ENCODE results near the gene SDHB. TPM values are rescaled to one million over a fixed set of nuclear protein-coding genes. Genes with fewer than 3 reads are reported as not detected.

Gene SDHB
- total RNA-seq, 1 experiment from 2014 or later: 212 TPM

GRCh38 chr1:17008208-17008855, 45.5 kb downstream of the SDHB start:
- ATAC-seq (no peak), DNase-seq (ENCODE audit: low read depth, low spot score) (no peak)
- BruUV-seq (replicated peaks): no TSS peak
- intact Hi-C loops (cut with micrococcal nuclease; ENCODE audit: unreplicated experiment): no loop called here
- H3K27me3 ChIP-seq (ENCODE audit: control insufficient read depth, insufficient read depth, low read length): no peaks in the 10 kb centered on the region
- H3K36me3 ChIP-seq (ENCODE audit: control insufficient read depth, insufficient read depth, low read length): no peaks in the 10 kb centered on the region
- CTCF ChIA-PET: interaction anchor here (0.6 kb wide), 1 partner anchor 44 kb away, joined by 8 read pairs; no protein-coding TSS in a partner anchor
- no peak overlapping the region for H3K4me3 ChIP-seq (ENCODE audit: low read depth in 2 of 2, low read length in 2 of 2)
- H3K4me1 ChIP-seq (ENCODE audit: control insufficient read depth, insufficient read depth, low read length): peaks cover 25% of the 10 kb centered on the region
- H3K9me3 ChIP-seq (ENCODE audit: control insufficient read depth, insufficient read depth, low read depth, low read length): no peaks in the 10 kb centered on the region
- TF ChIP-seq CTCF (IDR thresholded peaks at IDR 0.05) (no peak), SIN3A (IDR thresholded peaks at IDR 0.05; ENCODE audit: borderline replicate concordance, insufficient read depth, low read depth, low read length) (no peak), TCF7L2 (IDR thresholded peaks at IDR 0.05; ENCODE audit: low read depth, low read length) (no peak), POLR2AphosphoS5 (IDR thresholded peaks at IDR 0.05; ENCODE audit: low read depth, low read length) (no peak), REST (IDR thresholded peaks at IDR 0.05; ENCODE audit: insufficient read depth in 1 of 2, low read depth in 2 of 2, low read length in 1 of 2) (no peak)
- H3K27ac ChIP-seq (ENCODE audit: low read length): no peak overlapping the region
- in situ Hi-C loops (cut with HindIII; ENCODE audit: low pct_unique_long_range_greater_than_20kb, low sequenced_read_pairs): no loop called here
- POLR2A ChIA-PET: no interaction called here

- Histone ChIP-seq H3K27me3 (ENCODE audit: control insufficient read depth, insufficient read depth, low read length) (no peaks in the 10 kb centered on the region), H3K4me1 (ENCODE audit: control insufficient read depth, insufficient read depth, low read length) (peaks cover 13% of the 10 kb centered on the region), H3K9me3 (ENCODE audit: control insufficient read depth, insufficient read depth, low read depth, low read length) (no peaks in the 10 kb centered on the region), H3K36me3 (ENCODE audit: control insufficient read depth, insufficient read depth, low read length) (no peaks in the 10 kb centered on the region), H3K4me3 (ENCODE audit: low read depth in 2 of 2, low read length in 2 of 2) (no peak overlapping the region), H3K27ac (ENCODE audit: low read length) (no peak overlapping the region)
- no TSS peak for BruUV-seq (replicated peaks)
- POLR2A ChIA-PET: interaction anchor here (0.6 kb wide), 2 partner anchors 23 to 73 kb away, joined by 3 to 6 read pairs; no protein-coding TSS in a partner anchor
- in situ Hi-C loops (cut with HindIII; ENCODE audit: low pct_unique_long_range_greater_than_20kb, low sequenced_read_pairs): no loop called here
- TF ChIP-seq TCF7L2 (IDR thresholded peaks at IDR 0.05; ENCODE audit: low read depth, low read length): no peak
- no peak for TF ChIP-seq CTCF (IDR thresholded peaks at IDR 0.05)
- TF ChIP-seq SIN3A (IDR thresholded peaks at IDR 0.05; ENCODE audit: borderline replicate concordance, insufficient read depth, low read depth, low read length): no peak
- TF ChIP-seq REST (IDR thresholded peaks at IDR 0.05; ENCODE audit: insufficient read depth in 1 of 2, low read depth in 2 of 2, low read length in 1 of 2): no peak
- TF ChIP-seq POLR2AphosphoS5 (IDR thresholded peaks at IDR 0.05; ENCODE audit: low read depth, low read length): no peak
- intact Hi-C loops (cut with micrococcal nuclease; ENCODE audit: unreplicated experiment): no loop called here
- no peak for ATAC-seq
- CTCF ChIA-PET: interaction anchor here (0.7 kb wide), 2 partner anchors 17 to 61 kb away, joined by 5 to 12 read pairs; no protein-coding TSS in a partner anchor
- no peak for DNase-seq (ENCODE audit: low read depth, low spot score)
Observed at GRCh38 chr1:17007121-17007520, 46.7 kb downstream of the SDHB start.
